Measurements from ENCODE around the gene ALDH3B2. TPM values are rescaled to one million over a fixed set of nuclear protein-coding genes. Genes with fewer than 3 reads are reported as not detected.

The ALDH3B2 gene
- total RNA-seq, 1 experiment from 2014 or later, result not detected

DNA sequence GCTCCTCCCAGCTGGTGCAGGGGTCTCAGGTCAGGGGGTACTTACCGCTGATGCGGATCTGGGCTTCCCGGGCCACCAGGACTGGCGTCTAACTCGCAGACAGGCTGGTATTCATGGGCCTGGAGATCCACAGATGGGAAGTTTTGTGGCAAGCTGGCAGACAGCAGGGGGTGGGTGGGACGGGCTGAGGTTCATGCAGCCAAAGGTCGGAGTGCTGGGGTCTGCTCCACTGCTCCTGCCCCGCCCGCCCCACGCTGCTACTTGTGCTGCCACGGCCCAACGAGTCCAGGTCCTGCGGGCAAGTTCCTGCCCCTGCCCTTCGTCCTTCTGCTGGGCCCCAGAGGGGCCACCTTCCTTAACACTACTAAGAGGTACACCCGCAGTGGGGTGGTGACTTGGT, 27.0 kb downstream of the ALDH3B2 start:
- WGBS (ENCODE audit: extremely low coverage, insufficient read length, low lambda C conversion rate), result no CpG with 5 or more reads among the region's 15 CpGs
- Histone ChIP-seq H3K4me1 (ENCODE audit: insufficient read depth, low read length) (no peaks in the 10 kb centered on the region), H3K4me2 (ENCODE audit: insufficient read depth, insufficient read length, low read length) (no peak overlapping the region), H3K79me2 (ENCODE audit: insufficient read depth, low read length) (no peaks in the 10 kb centered on the region), H3K9me3 (ENCODE audit: control insufficient read depth, low read depth, low read length) (no peaks in the 10 kb centered on the region), H3K4ac (ENCODE audit: low read depth, low read length) (no peak overlapping the region), H4K5ac (ENCODE audit: insufficient read length, low read depth, low read length) (no peak overlapping the region), H2BK20ac (ENCODE audit: low read depth, low read length, poor library complexity, severe bottlenecking) (no peak overlapping the region), H2BK120ac (ENCODE audit: low read depth, low read length, poor library complexity, severe bottlenecking) (no peak overlapping the region), H2BK5ac (ENCODE audit: insufficient read length, low read length) (no peak overlapping the region), H3K14ac (ENCODE audit: insufficient read depth, low read length) (no peak overlapping the region), H3K27ac (ENCODE audit: insufficient read length, low read depth, low read length) (no peak overlapping the region), H3K18ac (ENCODE audit: insufficient read length, low read depth, low read length) (no peak overlapping the region), H2AK5ac (ENCODE audit: insufficient read length, low read length) (no peak overlapping the region), H4K20me1 (ENCODE audit: control insufficient read depth, insufficient read depth, insufficient read length) (no peaks in the 10 kb centered on the region), H3T11ph (ENCODE audit: low read length) (no peak overlapping the region), H4K91ac (ENCODE audit: insufficient read length, low read depth, low read length) (no peak overlapping the region), H2BK12ac (ENCODE audit: insufficient read length, low read depth, low read length) (no peak overlapping the region), H3K23ac (ENCODE audit: insufficient read length, low read depth, low read length) (no peak overlapping the region), H3K79me1 (ENCODE audit: insufficient read depth, low read depth, low read length, poor library complexity, severe bottlenecking) (no peaks in the 10 kb centered on the region), H2BK15ac (ENCODE audit: low read depth, low read length) (no peak overlapping the region), H4K8ac (replicated peaks; ENCODE audit: insufficient read length, low read depth, low read length) (no peak overlapping the region), H3K23me2 (ENCODE audit: insufficient read length, low read depth, low read length, poor library complexity, severe bottlenecking) (no peaks in the 10 kb centered on the region), H3K56ac (ENCODE audit: insufficient read length, low read depth, low read length) (no peak overlapping the region), H3K9ac (ENCODE audit: extremely low read depth, insufficient read length, low read length) (no peak overlapping the region), H3K27me3 (ENCODE audit: insufficient read depth, low read length) (no peaks in the 10 kb centered on the region), H2AFZ (ENCODE audit: low read length) (no peak overlapping the region)
- no peak overlapping the region; a peak in 1 of 5 replicates for H3K4me3 Mint-ChIP-seq
- no peak for DNase-seq
- peaks cover 18% of the 10 kb centered on the region for H3K27me3 Mint-ChIP-seq (ENCODE audit: low read depth)
- no peak overlapping the region for H3K27ac Mint-ChIP-seq
- no peaks in the 10 kb centered on the region; a peak in 1 of 7 replicates for H3K36me3 Mint-ChIP-seq (ENCODE audit: insufficient read depth in 1 of 3, low read depth in 3 of 3)
- H3K4me1 Mint-ChIP-seq, result peaks cover 8 to 15% of the 10 kb centered on the region in 2 experiments
- H3K9me3 Mint-ChIP-seq, result peaks cover 0 to 3% of the 10 kb centered on the region in 2 experiments; a peak in 3 of 5 replicates
- TF ChIP-seq, protein P1, sequence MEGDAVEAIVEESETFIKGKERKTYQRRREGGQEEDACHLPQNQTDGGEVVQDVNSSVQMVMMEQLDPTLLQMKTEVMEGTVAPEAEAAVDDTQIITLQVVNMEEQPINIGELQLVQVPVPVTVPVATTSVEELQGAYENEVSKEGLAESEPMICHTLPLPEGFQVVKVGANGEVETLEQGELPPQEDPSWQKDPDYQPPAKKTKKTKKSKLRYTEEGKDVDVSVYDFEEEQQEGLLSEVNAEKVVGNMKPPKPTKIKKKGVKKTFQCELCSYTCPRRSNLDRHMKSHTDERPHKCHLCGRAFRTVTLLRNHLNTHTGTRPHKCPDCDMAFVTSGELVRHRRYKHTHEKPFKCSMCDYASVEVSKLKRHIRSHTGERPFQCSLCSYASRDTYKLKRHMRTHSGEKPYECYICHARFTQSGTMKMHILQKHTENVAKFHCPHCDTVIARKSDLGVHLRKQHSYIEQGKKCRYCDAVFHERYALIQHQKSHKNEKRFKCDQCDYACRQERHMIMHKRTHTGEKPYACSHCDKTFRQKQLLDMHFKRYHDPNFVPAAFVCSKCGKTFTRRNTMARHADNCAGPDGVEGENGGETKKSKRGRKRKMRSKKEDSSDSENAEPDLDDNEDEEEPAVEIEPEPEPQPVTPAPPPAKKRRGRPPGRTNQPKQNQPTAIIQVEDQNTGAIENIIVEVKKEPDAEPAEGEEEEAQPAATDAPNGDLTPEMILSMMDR (conservative IDR thresholded peaks at IDR 0.05), result no peak
